HFFc6 (cell line): Measurements from ENCODE around the gene HLA-A. TPM values are rescaled to one million over a fixed set of nuclear protein-coding genes. Genes with fewer than 3 reads are reported as not detected.

Experiments used
- DNase-seq: peaks from one replicate; pipeline ENCODE4 v3.0.0-alpha.2; 2018
- H3K27ac Mint-ChIP-seq: 2 replicates; pipeline ENCODE4 v1.8.0; 2020; ENCODE audit warnings: mild to moderate bottlenecking, mixed read lengths
- H3K27me3 Mint-ChIP-seq: 2 replicates; pipeline ENCODE4 v1.8.0; 2021; ENCODE audit warnings: mild to moderate bottlenecking, moderate library complexity, mixed read lengths; ENCODE audit not compliant: insufficient read depth
- H3K36me3 Mint-ChIP-seq: 2 replicates; pipeline ENCODE4 v1.8.0; 2021; ENCODE audit warnings: low read depth, mixed read lengths
- H3K4me1 Mint-ChIP-seq: 2 replicates; pipeline ENCODE4 v1.8.0; 2020; ENCODE audit warnings: low read depth, mixed read lengths
- H3K4me3 Mint-ChIP-seq: 2 replicates; pipeline ENCODE4 v1.8.0; 2020; ENCODE audit warnings: mild to moderate bottlenecking, moderate library complexity, mixed read lengths
- H3K9me3 Mint-ChIP-seq: 2 replicates; pipeline ENCODE4 v1.8.0; 2020; ENCODE audit warnings: mild to moderate bottlenecking, mixed read lengths
- CTCF ChIP-seq: fragments of 200-600 bp; sonication (generic); IDR thresholded peaks from 2 replicates; pipeline ENCODE4 v1.5.0; 2021; ENCODE audit warnings: antibody characterized with exemption, mild to moderate bottlenecking
- total RNA-seq, 6 experiments: library from RNA; stranded (reverse); fragmentation: NEBNext Ultra II Directional; extraction: Animal tissue kit (Norgen Biotek cat#: 25700); gene quantifications; 2 replicates in 1 of 6; 3 replicates in 5 of 6; pipeline ENCODE4 v1.2.3, GENCODE V29; 2021

The HLA-A gene
- total RNA-seq, 6 experiments from 2014 or later, result 116 to 159 (median 149) TPM

GRCh38 chr6:29967379-29968010, 25.2 kb downstream of the HLA-A start:
- DNase-seq, result no peak

DNA sequence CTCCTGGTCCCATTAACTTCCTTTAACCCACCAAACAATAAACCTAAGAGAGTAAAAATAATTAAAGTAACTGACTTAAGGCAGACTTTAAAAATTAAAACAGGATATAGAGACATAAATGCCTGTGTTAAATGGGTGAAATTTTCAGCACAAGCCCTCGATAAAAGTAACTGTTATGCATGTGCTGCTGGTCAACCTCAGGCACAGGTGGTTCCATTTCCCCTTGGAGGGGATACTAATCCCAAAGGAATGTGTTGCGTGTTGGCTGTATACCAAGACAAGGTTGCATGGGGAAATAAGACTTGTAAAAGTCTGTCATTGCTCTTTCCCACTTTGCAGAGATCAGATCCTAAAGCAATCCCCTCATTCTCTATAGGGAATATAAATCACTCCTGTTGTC, 25.8 kb downstream of the HLA-A start:
- Mint-ChIP-seq H3K36me3 (no peaks in the 10 kb centered on the region), H3K4me3 (no peak overlapping the region), H3K27ac (no peak overlapping the region), H3K27me3 (peaks cover 10% of the 10 kb centered on the region), H3K4me1 (peaks cover 42% of the 10 kb centered on the region), H3K9me3 (no peaks in the 10 kb centered on the region)
- TF ChIP-seq CTCF, result no peak
- no peak for DNase-seq

More at GRCh38 chr6:29967379-29968010, 25.2 kb downstream of the HLA-A start:
- Mint-ChIP-seq H3K36me3 (no peaks in the 10 kb centered on the region), H3K9me3 (no peaks in the 10 kb centered on the region), H3K27me3 (peaks cover 12% of the 10 kb centered on the region), H3K4me3 (no peak overlapping the region), H3K4me1 (peaks cover 42% of the 10 kb centered on the region), H3K27ac (no peak overlapping the region)
- peak; percentile 50 for TF ChIP-seq CTCF

DNA sequence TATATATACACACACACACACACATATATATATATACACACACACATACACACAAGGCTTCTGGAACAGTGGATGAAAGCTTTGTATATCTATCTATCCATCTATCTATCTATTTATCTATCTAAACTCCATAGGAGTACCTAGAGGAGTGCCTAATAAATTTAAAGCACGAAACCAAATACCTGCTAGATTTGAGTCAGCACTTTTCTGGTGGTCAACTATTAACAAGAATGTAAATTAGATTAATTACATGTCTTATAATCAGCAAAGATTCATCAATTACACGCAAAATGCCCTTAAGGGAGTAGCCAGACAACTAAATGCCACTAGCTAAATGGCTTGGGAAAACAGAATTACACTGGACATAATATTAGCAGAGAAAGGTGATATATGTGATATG, 26.6 kb downstream of the HLA-A start:
- Mint-ChIP-seq H3K36me3 (no peaks in the 10 kb centered on the region), H3K27ac (no peak overlapping the region), H3K27me3 (peaks cover 11% of the 10 kb centered on the region), H3K4me3 (no peak overlapping the region), H3K9me3 (no peaks in the 10 kb centered on the region), H3K4me1 (peaks cover 42% of the 10 kb centered on the region)
- DNase-seq, result no peak
- no peak for TF ChIP-seq CTCF

DNA sequence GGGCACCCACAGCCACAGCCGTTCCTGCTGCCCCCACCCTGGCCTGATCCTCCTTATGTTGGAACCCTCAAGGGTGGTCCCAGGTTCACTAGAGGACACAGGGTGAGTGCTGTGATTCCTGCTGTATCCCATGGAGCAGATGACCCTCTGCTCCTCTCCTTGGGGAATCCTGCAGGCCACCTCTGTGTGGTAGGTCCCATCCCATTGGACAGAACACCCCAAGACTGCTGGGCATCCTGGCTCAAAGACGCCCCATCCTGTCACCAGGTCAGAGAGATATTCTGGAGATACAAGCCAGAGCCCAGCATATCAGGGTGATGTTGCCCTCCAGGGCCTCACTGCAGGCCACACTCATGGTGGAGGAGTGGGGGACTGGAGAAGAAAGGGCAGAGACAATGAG, 28.4 kb downstream of the HLA-A start:
- H3K27ac Mint-ChIP-seq, result no peak overlapping the region
- H3K27me3 Mint-ChIP-seq, result peaks cover 21% of the 10 kb centered on the region
- H3K4me3 Mint-ChIP-seq, result no peak overlapping the region
- DNase-seq, result no peak
- no peaks in the 10 kb centered on the region for H3K36me3 Mint-ChIP-seq
- H3K4me1 Mint-ChIP-seq, result peaks cover 32% of the 10 kb centered on the region
- H3K9me3 Mint-ChIP-seq, result no peaks in the 10 kb centered on the region
- TF ChIP-seq CTCF, result no peak

GRCh38 chr6:29974901-29975560, 32.7 kb downstream of the HLA-A start:
- Mint-ChIP-seq H3K4me1 (peaks cover 26% of the 10 kb centered on the region), H3K9me3 (no peaks in the 10 kb centered on the region), H3K27me3 (peaks cover 24% of the 10 kb centered on the region), H3K27ac (no peak overlapping the region), H3K4me3 (no peak overlapping the region), H3K36me3 (no peaks in the 10 kb centered on the region)
- no peak for DNase-seq
- TF ChIP-seq CTCF, result no peak
